Fibroblast of lung (primary cell): Measurements from ENCODE around the gene ARVCF. TPM values are rescaled to one million over a fixed set of nuclear protein-coding genes. Genes with fewer than 3 reads are reported as not detected.

ENCODE experiments used
- DNase-seq, 2 donors: peaks; one replicate each; pipeline versions ENCODE4 v3.0.0 to v3.0.0-alpha.2; 2010; ENCODE audit warnings: low read depth in 2 of 2
- H2AFZ ChIP-seq: 2 replicates; pipeline ENCODE4 v1.5.1; 2012; ENCODE audit warnings: low read length, control low read depth, inconsistent platforms
- H3K27ac ChIP-seq: 2 replicates; pipeline ENCODE4 v1.5.1; 2011; ENCODE audit warnings: low read length, control low read depth; ENCODE audit not compliant: insufficient read depth
- H3K27me3 ChIP-seq: 2 replicates; pipeline ENCODE4 v1.5.1; 2011; ENCODE audit warnings: mild to moderate bottlenecking, low read length; ENCODE audit not compliant: control insufficient read depth, insufficient read depth
- H3K36me3 ChIP-seq: 2 replicates; pipeline ENCODE4 v1.5.1; 2011; ENCODE audit warnings: low read length; ENCODE audit not compliant: control insufficient read depth, insufficient read depth
- H3K4me1 ChIP-seq: 2 replicates; pipeline ENCODE4 v1.5.1; 2011; ENCODE audit warnings: low read length; ENCODE audit not compliant: control insufficient read depth, insufficient read depth; ENCODE audit errors: extremely low read depth
- H3K4me2 ChIP-seq: 2 replicates; pipeline ENCODE4 v1.5.1; 2011; ENCODE audit warnings: low read length, control low read depth; ENCODE audit not compliant: insufficient read depth; ENCODE audit errors: extremely low read depth
- H3K4me3 ChIP-seq, 4 experiments: fragments of 200-600 bp in 1 of 4; sonication (generic) in 1 of 4; replicated peaks in 1 of 4; 2 replicates each; pipeline ENCODE4 v1.5.1; 2011 to 2016; ENCODE audit warnings: low read length in 4 of 4, low read depth in 3 of 4, mild to moderate bottlenecking in 3 of 4, control low read depth in 2 of 4, inconsistent platforms in 1 of 4, mixed read lengths in 1 of 4; ENCODE audit not compliant: insufficient read depth in 1 of 4; ENCODE audit errors: control extremely low read depth in 1 of 4
- H3K79me2 ChIP-seq: 2 replicates; pipeline ENCODE4 v1.5.1; 2012; ENCODE audit warnings: mild to moderate bottlenecking, low read length, inconsistent platforms; ENCODE audit not compliant: control insufficient read depth, insufficient read depth
- H3K9ac ChIP-seq: 2 replicates; pipeline ENCODE4 v1.5.1; 2011; ENCODE audit warnings: mild to moderate bottlenecking, low read length, control low read depth; ENCODE audit not compliant: insufficient read depth
- H3K9me3 ChIP-seq: 2 replicates; pipeline ENCODE4 v1.5.1; 2012; ENCODE audit warnings: low read depth, low read length; ENCODE audit not compliant: control insufficient read depth, insufficient read depth
- H4K20me1 ChIP-seq: 2 replicates; pipeline ENCODE4 v1.5.1; 2011; ENCODE audit warnings: low read length; ENCODE audit not compliant: control insufficient read depth, insufficient read depth; ENCODE audit errors: extremely low read depth
- EZH2 ChIP-seq: IDR thresholded peaks from 2 replicates; pipeline ENCODE4 v1.5.1; 2012; ENCODE audit warnings: low read length, control low read depth, mild to moderate bottlenecking; ENCODE audit errors: missing control alignments
- polyA plus RNA-seq, 2 donors: library from polyadenylated mRNA; depleted of rRNA in 1 of 2; stranded (reverse) in 1 of 2; unstranded in 1 of 2; fragments of >200 nt; gene quantifications; 2 replicates each; pipeline ENCODE4 v1.2.1, GENCODE V29; 2011 to 2012; ENCODE audit warnings: missing spikeins in 1 of 2
- total RNA-seq: library from RNA; depleted of rRNA; stranded (reverse); fragments of >200 nt; gene quantifications from 2 replicates; pipeline ENCODE4 v1.2.1, GENCODE V29; 2014
- TF ChIP-seq, protein P1 (sequence below), 2 donors: IDR thresholded peaks in 1 of 2; conservative IDR thresholded peaks in 1 of 2; 1 replicate in 1 of 2; 2 replicates in 1 of 2; pipeline ENCODE4 v1.5.1; 2011 to 2012; ENCODE audit warnings: low read length in 2 of 2, control low read depth in 1 of 2, inconsistent platforms in 1 of 2, low read depth in 1 of 2, mild to moderate bottlenecking in 1 of 2

ARVCF gene
- total and polyA plus RNA-seq, 2 donors (not counting 1 experiment from before 2014, with no cell fraction given) = 2.0 to 15.7 TPM

DNA sequence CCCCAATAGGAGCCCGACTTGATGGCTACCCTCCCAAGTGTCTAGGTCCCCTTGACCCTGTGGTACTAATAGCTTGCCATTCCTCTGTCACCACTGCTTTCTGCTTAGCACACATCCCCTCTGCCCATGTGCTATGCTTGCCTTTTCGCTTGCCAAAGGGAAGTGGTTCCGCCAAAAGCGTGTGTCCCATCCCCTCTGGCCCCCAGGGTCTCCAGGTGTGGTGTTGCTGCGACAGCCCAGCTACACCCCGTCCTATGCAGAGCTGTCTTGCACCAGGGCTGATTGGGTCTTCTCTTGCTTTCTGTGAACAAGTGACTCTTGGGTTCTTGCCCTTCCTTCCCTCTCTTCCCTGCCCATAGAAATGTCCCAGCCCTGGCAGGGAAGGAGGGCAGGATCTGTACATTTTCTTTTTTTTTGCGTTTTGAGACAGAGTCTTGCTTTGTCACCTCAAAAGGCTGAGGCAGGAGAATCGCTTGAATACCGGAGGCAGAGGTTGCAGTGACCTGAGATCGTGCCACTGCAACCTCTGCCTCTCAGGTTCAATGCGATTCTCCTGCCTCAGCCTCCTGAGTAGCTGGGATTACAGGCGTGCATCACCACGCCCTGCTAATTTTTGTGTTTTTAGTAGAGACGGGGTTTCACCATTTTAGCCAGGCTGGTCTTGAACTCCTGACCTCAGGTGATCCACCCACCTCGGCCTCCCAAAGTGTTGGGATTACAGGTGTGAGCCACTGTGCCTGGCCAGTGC is 8.2 kb upstream of the ARVCF start:
- DNase-seq = no peak
- Histone ChIP-seq H4K20me1 (no peaks in the 10 kb centered on the region), H3K36me3 (no peaks in the 10 kb centered on the region), H2AFZ (no peak overlapping the region), H3K4me2 (no peak overlapping the region), H3K27ac (no peak overlapping the region), H3K9ac (no peak overlapping the region), H3K4me1 (peaks cover 2% of the 10 kb centered on the region), H3K9me3 (no peaks in the 10 kb centered on the region), H3K4me3 (no peak overlapping the region), H3K79me2 (peaks cover 20% of the 10 kb centered on the region), H3K27me3 (no peaks in the 10 kb centered on the region)
- TF ChIP-seq EZH2 = no peak
- TF ChIP-seq, protein P1, sequence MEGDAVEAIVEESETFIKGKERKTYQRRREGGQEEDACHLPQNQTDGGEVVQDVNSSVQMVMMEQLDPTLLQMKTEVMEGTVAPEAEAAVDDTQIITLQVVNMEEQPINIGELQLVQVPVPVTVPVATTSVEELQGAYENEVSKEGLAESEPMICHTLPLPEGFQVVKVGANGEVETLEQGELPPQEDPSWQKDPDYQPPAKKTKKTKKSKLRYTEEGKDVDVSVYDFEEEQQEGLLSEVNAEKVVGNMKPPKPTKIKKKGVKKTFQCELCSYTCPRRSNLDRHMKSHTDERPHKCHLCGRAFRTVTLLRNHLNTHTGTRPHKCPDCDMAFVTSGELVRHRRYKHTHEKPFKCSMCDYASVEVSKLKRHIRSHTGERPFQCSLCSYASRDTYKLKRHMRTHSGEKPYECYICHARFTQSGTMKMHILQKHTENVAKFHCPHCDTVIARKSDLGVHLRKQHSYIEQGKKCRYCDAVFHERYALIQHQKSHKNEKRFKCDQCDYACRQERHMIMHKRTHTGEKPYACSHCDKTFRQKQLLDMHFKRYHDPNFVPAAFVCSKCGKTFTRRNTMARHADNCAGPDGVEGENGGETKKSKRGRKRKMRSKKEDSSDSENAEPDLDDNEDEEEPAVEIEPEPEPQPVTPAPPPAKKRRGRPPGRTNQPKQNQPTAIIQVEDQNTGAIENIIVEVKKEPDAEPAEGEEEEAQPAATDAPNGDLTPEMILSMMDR (conservative IDR thresholded peaks at IDR 0.05 in 1 of 2, IDR thresholded peaks at IDR 0.05 in 1 of 2; ENCODE audit: low read depth in 1 of 2, low read length in 2 of 2) = no peak

DNA sequence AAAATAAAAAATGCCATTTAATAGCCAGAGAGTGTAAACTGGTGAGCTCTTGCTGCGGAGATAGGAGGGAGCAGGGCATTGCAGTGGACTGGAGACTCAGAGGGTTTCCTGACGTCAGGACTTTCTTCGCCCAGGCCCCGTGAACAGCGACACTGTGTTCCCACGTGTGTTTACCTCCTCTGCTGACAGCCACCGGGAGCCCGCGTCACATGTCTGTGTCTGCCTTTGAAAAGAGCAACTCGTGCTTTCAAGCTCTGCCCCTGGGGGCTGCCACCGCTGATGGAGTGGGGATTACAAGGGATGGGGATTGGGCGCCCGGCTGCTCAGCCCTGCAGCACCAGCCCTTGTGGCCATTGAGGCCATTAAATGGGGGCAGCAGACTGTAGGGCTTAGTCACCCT is 7.6 kb upstream of the ARVCF start:
- Histone ChIP-seq H3K27me3 (no peaks in the 10 kb centered on the region), H3K9ac (no peak overlapping the region), H2AFZ (no peak overlapping the region), H3K4me2 (no peak overlapping the region), H4K20me1 (no peaks in the 10 kb centered on the region), H3K79me2 (peaks cover 20% of the 10 kb centered on the region), H3K4me1 (peaks cover 2% of the 10 kb centered on the region), H3K4me3 (no peak overlapping the region), H3K9me3 (no peaks in the 10 kb centered on the region), H3K27ac (no peak overlapping the region), H3K36me3 (no peaks in the 10 kb centered on the region)
- TF ChIP-seq EZH2 = no peak
- TF ChIP-seq, protein P1 (conservative IDR thresholded peaks at IDR 0.05 in 1 of 2, IDR thresholded peaks at IDR 0.05 in 1 of 2; ENCODE audit: low read depth in 1 of 2, low read length in 2 of 2) = no peak
- DNase-seq = no peak

DNA sequence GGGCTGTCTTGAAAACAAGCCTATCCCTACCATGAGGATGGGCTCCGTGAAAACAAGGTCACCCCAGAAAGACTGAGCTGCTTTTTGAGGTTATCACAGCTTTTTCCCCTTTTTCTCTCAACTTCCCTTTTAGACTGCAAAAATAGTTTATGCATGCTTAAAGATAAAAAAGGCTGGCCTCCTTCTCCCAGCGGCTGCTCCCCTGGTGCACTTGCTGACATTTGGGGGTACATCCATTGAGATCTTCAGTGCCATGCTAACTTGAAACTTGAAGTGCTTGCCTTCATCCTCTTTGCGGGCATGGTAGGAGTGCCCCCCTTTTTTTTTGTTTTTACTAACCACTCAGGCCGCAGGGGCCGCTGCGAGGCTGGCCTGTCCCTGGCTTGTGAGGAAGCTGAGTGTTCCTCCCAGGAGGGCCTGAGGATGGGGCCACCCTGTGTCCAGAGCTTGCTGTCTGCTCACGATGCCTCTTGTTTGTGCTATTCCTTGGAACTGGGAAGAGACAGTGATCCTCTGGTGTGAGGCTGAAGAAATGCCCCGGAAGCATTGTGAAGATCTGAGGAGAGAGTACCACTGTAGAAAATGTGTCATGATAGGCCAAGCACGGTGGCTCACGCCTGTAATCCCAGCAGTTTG is 6.5 kb upstream of the ARVCF start:
- Histone ChIP-seq H3K4me2 (no peak overlapping the region), H4K20me1 (no peaks in the 10 kb centered on the region), H3K79me2 (peaks cover 20% of the 10 kb centered on the region), H3K4me3 (no peak overlapping the region), H3K4me1 (peaks cover 2% of the 10 kb centered on the region), H3K9me3 (no peaks in the 10 kb centered on the region), H3K36me3 (no peaks in the 10 kb centered on the region), H3K27ac (no peak overlapping the region), H2AFZ (no peak overlapping the region), H3K9ac (no peak overlapping the region), H3K27me3 (peaks cover 4% of the 10 kb centered on the region)
- TF ChIP-seq, protein P1 (conservative IDR thresholded peaks at IDR 0.05 in 1 of 2, IDR thresholded peaks at IDR 0.05 in 1 of 2; ENCODE audit: low read depth in 1 of 2, low read length in 2 of 2) = no peak
- TF ChIP-seq EZH2 = no peak
- no peak for DNase-seq
